ENCODE measurements around the gene PRR19. TPM values are rescaled to one million over a fixed set of nuclear protein-coding genes. Genes with fewer than 3 reads are reported as not detected.
A peak's percentile ranks its signal among the peaks of the same experiment; 100 is the strongest.

Gene PRR19
- total RNA-seq, 1 experiment from 2014 or later = 0.93 TPM

- Histone ChIP-seq H3K9me2 (ENCODE audit: insufficient read depth) (no peaks in the 10 kb centered on the region), H3K27ac (ENCODE audit: low read depth, low read length) (peak overlapping the region; percentile 94), H3K4me1 (ENCODE audit: control insufficient read depth in 1 of 2, insufficient read depth in 2 of 2, low read length in 2 of 2) (peaks cover 49 to 72% of the 10 kb centered on the region in 2 experiments), H3K79me2 (ENCODE audit: insufficient read depth, low read length) (peaks cover 13% of the 10 kb centered on the region; the same call in 1 of the 2 replicates), H3K36me3 (ENCODE audit: control insufficient read depth in 1 of 2, insufficient read depth in 2 of 2, low read length in 2 of 2) (no peaks in the 10 kb centered on the region), H3K4me2 (ENCODE audit: low read length) (peak overlapping the region; percentile 97), H3K9ac (ENCODE audit: low read length) (peak overlapping the region; percentile 86), H4K20me1 (ENCODE audit: insufficient read depth) (no peaks in the 10 kb centered on the region), H3K9me3 (ENCODE audit: control insufficient read depth in 1 of 2, insufficient read depth in 1 of 2, low read depth in 1 of 2, low read length in 2 of 2) (no peaks in the 10 kb centered on the region), H2AFZ (ENCODE audit: low read depth, low read length, poor library complexity, severe bottlenecking) (no peak overlapping the region), H3K4me3 (replicated peaks in 1 of 2; ENCODE audit: low read depth in 1 of 2, low read length in 2 of 2) (peak overlapping the region; percentile 70 to 72), H3K27me3 (ENCODE audit: insufficient read depth, low read length) (no peaks in the 10 kb centered on the region)
- CTCF ChIA-PET = interaction anchor here (1.1 to 4.8 kb wide), 3 partner anchors 35 to 167 kb away, joined by 5 to 63 read pairs (median 17); partner anchors contain the start of gene GSK3A
- TF ChIP-seq CEBPB (IDR thresholded peaks at IDR 0.05; ENCODE audit: low read depth) = no peak
- peak; percentile 56; the same call in 1 of the 2 replicates for TF ChIP-seq EGR1 (IDR thresholded peaks at IDR 0.05; ENCODE audit: low read depth)
- ATAC-seq = peak; percentile 2; the same call in 1 of the 2 replicates
- intact Hi-C loops (cut with micrococcal nuclease) = loop anchor here (2.0 kb wide), 1 partner anchor 38 kb away; the partner anchor contains the start of gene GSK3A
- DNase-seq (ENCODE audit: low read depth, low spot score) = no peak
- POLR2A ChIA-PET = interaction anchor here (1.9 to 2.5 kb wide), 2 partner anchors 29 to 37 kb away, joined by 9 to 19 read pairs; no protein-coding TSS in a partner anchor
- RAD21 ChIA-PET (ENCODE audit: low non-redundant PET in 1 of 2, low total read pairs in 2 of 2, uncharacterized antibody in 2 of 2, unreplicated experiment in 2 of 2) = interaction anchor here in 1 of 2 experiments (1.3 to 1.9 kb wide), 2 partner anchors 34 to 38 kb away, joined by 4 to 9 read pairs; partner anchors contain the start of gene GSK3A
- BruUV-seq (replicated peaks) = no TSS peak
These were observed 21.2 kb upstream of the PRR19 start for GRCh38 chr19:42280815-42281145.

DNA sequence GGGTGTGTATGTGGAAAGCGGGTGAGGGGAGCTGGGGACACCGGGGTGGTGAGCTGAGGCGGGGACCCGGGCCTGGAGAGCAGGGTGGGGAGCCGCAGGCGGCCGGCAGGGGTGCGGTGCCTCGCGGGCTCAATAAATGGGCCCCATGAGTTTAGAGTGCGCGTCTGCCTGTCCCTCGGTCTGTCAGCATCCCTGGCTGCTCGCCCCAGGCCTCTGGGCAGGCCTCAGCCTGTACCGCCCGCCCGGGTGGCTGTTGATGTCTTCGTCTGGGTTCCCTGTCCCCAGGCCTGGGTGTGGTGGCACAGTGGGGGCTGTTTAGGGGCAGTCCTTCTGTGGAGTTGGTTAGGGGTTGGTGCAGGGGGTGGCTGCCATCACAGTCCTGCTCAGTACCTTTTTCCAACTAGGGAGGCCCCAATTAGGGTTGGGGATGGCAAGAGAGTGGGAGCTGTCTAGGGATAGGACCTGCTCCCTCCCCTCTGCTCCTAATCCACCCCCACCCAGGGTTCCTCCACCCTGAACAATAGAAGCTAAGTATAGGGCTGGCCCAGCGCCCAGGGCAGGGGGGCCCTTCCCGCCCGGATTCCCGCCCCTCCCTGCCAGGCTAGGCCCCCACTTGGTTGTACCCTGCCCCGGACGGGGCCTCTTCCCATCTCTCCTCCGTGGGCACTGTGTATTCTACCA lies 20.6 kb upstream of the PRR19 start:
- CTCF ChIA-PET = interaction anchor here (0.9 to 4.8 kb wide), 3 partner anchors 25 to 38 kb away, joined by 3 to 63 read pairs (median 17); partner anchors contain the start of gene GSK3A
- BruUV-seq (replicated peaks) = no TSS peak
- Histone ChIP-seq H3K4me1 (ENCODE audit: control insufficient read depth in 1 of 2, insufficient read depth in 2 of 2, low read length in 2 of 2) (peaks cover 49 to 78% of the 10 kb centered on the region in 2 experiments), H3K9me3 (ENCODE audit: control insufficient read depth in 1 of 2, insufficient read depth in 1 of 2, low read depth in 1 of 2, low read length in 2 of 2) (no peaks in the 10 kb centered on the region), H3K4me3 (replicated peaks in 1 of 2; ENCODE audit: low read depth in 1 of 2, low read length in 2 of 2) (peak overlapping the region; percentile 70 to 72), H2AFZ (ENCODE audit: low read depth, low read length, poor library complexity, severe bottlenecking) (no peak overlapping the region), H3K9ac (ENCODE audit: low read length) (peak overlapping the region; percentile 86), H3K27ac (ENCODE audit: low read depth, low read length) (peak overlapping the region; percentile 94), H3K79me2 (ENCODE audit: insufficient read depth, low read length) (peaks cover 17% of the 10 kb centered on the region; the same call in 1 of the 2 replicates), H3K9me2 (ENCODE audit: insufficient read depth) (no peaks in the 10 kb centered on the region), H3K4me2 (ENCODE audit: low read length) (peak overlapping the region; percentile 97), H3K36me3 (ENCODE audit: control insufficient read depth in 1 of 2, insufficient read depth in 2 of 2, low read length in 2 of 2) (no peaks in the 10 kb centered on the region), H4K20me1 (ENCODE audit: insufficient read depth) (no peaks in the 10 kb centered on the region), H3K27me3 (ENCODE audit: insufficient read depth, low read length) (no peaks in the 10 kb centered on the region)
- RAD21 ChIA-PET (ENCODE audit: low non-redundant PET in 1 of 2, low total read pairs in 2 of 2, uncharacterized antibody in 2 of 2, unreplicated experiment in 2 of 2) = interaction anchor here (0.7 to 1.3 kb wide), 2 partner anchors 21 to 38 kb away, joined by 3 to 4 read pairs; partner anchors contain the start of genes GSK3A (in 1 of the 2) and PAFAH1B3 (in 1 of the 2)
- DNase-seq (ENCODE audit: low read depth, low spot score) = no peak
- POLR2A ChIA-PET = interaction anchor here (0.9 to 1.3 kb wide), 3 partner anchors 11 to 322 kb away, joined by 3 to 5 read pairs (median 3); partner anchors contain the start of genes GSK3A and RABAC1
- ATAC-seq = peak; percentile 1; the same call in 1 of the 2 replicates
- intact Hi-C loops (cut with micrococcal nuclease) = loop anchor here (2.0 kb wide), 1 partner anchor 38 kb away; the partner anchor contains the start of gene GSK3A
- TF ChIP-seq EGR1 (IDR thresholded peaks at IDR 0.05; ENCODE audit: low read depth) = no peak
- no peak for TF ChIP-seq SP1 (IDR thresholded peaks at IDR 0.05; ENCODE audit: low read depth)
- no peak for TF ChIP-seq CTCF (IDR thresholded peaks at IDR 0.05 in 2 of 3, conservative IDR thresholded peaks at IDR 0.05 in 1 of 3; ENCODE audit: borderline replicate concordance in 1 of 3, insufficient read depth in 1 of 3, low read depth in 2 of 3, low read length in 2 of 3)
- TF ChIP-seq MAX (IDR thresholded peaks at IDR 0.05) = no peak
- no peak for TF ChIP-seq CEBPB (IDR thresholded peaks at IDR 0.05; ENCODE audit: low read depth)
- no peak for TF ChIP-seq ZBTB33 (IDR thresholded peaks at IDR 0.05; ENCODE audit: extremely low read depth, insufficient replicate concordance, low read length)
- TF ChIP-seq POLR2AphosphoS5 (IDR thresholded peaks at IDR 0.05; ENCODE audit: low read depth, low read length) = no peak
- no peak for TF ChIP-seq ELF1 (IDR thresholded peaks at IDR 0.05; ENCODE audit: borderline replicate concordance, low read depth)
- no peak for TF ChIP-seq TCF7L2 (IDR thresholded peaks at IDR 0.05; ENCODE audit: borderline replicate concordance, extremely low read depth, insufficient read depth, insufficient read length)

Measured in HCT116 (cell line).